ENCODE measurements around the gene MAU2.
"Not testable (repeated sequence)": the region's sequence is repeated elsewhere in the genome, so short reads cannot be mapped to it uniquely, and the experiment has no call there.

MAU2 gene

DNA sequence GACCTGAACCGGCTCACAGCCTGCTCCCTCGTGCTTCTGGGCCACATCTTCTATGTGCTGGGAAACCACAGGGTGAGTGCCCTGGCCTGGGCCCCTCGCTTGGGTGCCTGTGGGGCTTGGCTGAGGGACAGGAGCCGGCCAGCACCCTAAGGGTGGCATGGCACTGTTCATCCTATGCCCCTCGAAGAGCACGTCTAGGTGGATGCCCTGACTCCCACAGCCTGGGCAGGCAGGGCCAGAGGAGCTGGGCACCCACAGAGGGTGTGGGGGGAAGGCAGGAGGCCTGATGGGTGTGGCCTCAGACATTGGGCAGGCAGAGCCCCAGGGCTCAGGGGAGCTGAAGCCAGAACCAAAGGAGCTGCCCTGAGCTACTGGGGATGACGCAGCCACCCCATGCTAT is 28.7 kb downstream of the MAU2 start:
- no peak for DNase-seq

DNA sequence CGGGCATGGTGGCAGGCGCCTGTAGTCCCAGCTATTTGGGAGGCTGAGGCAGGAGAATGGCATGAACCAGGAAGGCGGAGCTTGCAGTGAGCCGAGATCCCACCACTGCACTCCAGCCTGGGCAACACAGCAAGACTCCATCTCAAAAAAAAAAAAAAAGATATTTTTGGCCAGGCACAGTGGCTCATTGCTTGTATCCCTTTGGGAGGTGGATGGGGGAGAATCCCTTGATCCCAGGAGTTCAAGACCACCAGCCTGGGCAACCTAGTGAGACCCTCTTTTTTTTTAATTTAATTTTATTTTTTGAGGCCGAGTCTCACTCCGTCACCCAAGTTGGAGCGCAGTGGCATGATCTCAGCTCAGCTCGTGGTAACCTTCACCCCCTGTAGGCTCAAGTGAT is 30.1 kb downstream of the MAU2 start:
- DNase-seq = not testable (repeated sequence)

DNA sequence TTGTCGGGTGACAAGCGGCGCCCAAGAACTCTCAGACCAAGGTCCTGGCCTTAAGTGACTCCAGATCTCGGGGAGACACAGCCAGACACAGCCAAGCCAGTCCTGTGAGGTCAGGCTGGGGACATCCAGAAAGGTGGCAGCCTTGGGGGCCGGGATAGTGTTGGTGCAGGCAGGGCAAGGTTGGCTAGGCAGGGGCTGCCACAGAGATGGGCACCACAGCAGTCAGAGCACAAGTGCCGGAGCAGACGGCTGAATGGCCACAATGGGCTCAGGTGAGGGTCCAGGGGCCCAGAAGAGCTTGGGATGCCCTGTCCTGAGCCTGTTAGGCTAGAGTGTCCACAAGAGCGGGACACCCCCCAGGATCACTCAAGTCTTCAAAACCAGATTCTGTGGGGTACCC is 32.2 kb downstream of the MAU2 start:
- DNase-seq = no peak

DNA sequence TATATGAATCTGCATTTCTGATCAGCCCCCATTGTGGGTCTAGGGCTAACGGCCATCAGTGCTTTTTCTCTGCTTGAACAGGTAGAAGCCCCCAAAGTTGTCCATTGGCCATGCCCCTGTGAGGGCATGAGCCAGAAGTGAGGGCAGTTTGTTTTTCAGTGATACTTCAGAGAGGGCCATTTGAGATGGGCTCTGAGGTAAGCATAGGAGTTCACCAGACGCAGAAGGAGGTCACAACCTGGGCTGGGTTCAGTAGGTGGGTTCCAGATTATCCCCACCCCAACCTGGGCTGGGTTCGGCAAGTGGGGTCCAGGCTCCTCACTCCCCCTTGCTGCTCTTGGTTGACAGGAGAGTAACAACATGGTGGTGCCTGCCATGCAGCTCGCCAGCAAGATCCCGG is 33.4 kb downstream of the MAU2 start:
- no peak for DNase-seq

DNA sequence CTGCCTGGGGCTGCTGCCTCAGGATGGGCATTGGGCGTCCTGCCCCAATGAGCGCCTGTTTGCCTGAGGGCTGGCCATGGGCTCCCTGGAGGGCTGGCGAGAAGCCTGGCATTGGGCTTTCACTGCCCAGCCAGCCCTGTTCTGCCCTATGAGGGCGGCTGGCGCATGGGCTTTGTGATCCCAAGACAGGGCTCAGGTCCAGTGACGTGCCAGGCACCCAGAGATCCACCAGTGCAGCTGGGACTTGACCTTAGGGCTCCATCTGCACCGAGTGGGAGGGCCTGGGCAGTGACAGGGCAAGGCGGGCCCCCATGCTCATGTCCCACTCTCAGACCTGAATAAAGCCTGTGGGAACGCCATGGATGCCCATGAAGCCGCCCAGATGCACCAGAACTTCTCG is 34.3 kb downstream of the MAU2 start:
- DNase-seq = no peak

DNA sequence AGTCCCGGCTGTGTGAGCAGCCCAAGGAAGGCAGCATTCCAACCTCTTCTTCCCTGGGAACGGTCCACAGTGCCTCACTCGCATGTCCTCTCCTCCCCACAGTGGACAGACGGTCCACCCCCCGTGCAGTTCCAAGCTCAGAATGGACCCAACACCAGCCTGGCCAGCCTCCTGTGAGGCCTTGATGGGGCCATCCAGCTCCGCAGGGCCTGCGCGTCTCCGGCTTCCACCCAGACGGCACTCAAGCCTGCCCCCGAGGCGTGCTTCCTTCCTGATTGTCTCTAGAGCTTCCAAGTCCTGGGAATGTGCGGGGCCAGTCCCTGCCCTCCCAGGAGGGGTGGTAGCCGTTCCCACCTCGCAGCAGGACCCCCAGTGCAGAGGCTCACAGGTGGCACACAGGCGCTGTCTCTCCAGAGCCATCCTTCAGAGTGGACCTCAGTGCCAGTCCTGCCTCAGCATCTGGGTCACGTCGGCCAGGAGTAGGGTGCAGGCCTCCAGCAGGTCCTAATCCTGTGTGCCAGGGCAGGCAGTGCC is 35.0 kb downstream of the MAU2 start:
- no peak for DNase-seq

DNA sequence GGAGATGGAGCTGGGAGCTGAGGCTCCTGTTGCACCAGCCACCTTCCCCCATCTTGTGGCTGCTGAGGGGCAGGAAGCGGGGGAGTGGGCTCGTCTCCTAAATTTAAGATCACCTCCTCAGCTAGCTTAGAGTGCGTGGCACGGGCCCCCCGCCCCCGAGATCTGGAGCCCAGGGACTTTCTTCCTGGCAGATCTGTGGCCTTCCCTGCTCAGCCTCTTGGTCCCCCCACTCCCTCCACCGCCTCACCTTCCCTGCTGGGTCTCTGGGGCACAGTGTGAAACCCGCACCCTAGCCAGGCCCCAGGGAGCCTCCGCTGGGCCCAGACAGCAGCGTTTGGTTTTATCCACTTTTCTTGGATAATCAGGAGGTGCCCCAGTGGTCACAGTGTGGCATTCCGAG is 35.9 kb downstream of the MAU2 start:
- DNase-seq = no peak

DNA sequence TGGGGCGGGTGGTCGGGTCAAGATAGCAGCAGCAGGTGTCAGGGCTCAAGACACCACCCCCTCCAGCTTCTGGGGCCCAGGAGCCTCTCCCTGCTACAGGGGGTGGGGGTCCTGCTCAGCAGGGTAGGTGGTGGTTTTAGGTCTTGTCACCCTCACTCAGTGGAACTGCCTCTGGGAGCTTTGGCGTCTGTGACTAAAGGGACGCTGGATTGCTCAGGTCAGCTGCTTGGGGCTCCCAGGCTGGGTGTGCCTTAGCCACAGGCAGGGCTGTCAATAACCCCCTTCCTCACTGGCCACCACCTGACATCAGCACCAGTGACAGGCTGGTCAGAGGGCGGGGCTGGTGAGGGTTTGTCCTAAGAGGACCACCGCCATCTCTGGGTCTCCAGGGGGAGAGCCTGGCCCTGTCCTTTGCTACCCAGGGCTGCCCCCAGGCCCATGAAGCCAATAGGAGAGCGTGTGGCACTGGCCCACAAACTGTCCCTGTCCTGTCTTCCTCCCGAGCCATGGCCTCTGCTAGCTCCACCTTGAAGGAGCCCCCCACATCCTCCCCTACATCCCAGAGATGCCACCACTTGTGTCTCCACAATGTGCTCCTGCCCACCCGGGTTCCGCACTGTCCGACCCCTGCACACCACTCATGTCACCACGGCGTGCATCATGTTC is 36.4 kb downstream of the MAU2 start:
- no peak for DNase-seq

DNA sequence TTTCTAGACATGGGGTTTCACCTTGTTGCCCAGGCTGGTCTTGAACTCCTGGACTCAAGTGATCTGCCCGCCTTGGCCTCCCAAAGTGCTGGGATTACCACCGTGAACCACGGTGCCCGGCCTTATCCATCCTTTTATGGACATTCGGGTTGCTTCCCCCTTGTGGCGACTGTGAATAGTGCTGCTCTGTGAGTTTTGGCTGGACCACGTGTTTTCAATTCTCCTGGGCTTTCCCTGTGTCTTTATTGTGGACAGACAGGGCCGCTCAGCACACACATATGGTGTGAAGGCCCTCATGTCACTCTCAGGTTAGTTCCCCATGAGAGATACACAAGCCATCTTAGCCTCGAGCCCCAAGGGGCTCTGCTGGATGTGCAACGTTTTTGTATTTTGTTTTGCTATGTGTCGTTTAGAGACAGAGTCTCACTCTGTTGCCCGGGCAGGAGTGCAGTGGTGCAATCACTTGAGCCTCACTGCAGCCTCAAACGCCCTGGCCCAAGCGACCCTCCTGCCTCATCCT is 40.5 kb downstream of the MAU2 start:
- peak; percentile 85 for DNase-seq

DNA sequence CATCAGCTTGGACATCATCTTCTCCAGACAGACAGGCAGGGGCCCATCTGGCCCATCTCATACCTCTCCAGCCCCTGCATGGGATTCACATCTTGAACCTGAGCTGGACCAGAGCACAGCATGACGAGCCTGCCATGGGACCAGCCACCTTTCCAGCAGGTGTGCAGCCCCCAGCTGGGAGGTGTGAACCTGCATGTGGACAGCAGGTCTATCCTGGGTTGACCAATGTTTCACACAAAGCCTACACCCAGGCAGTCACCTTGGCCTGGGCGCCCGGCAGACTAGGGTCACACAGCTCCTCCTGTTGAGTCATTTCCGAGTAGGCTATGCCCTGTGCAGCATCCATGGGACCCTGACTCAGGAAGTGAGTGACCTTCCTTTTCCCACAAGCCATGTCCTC is 41.4 kb downstream of the MAU2 start:
- DNase-seq = no peak

DNA sequence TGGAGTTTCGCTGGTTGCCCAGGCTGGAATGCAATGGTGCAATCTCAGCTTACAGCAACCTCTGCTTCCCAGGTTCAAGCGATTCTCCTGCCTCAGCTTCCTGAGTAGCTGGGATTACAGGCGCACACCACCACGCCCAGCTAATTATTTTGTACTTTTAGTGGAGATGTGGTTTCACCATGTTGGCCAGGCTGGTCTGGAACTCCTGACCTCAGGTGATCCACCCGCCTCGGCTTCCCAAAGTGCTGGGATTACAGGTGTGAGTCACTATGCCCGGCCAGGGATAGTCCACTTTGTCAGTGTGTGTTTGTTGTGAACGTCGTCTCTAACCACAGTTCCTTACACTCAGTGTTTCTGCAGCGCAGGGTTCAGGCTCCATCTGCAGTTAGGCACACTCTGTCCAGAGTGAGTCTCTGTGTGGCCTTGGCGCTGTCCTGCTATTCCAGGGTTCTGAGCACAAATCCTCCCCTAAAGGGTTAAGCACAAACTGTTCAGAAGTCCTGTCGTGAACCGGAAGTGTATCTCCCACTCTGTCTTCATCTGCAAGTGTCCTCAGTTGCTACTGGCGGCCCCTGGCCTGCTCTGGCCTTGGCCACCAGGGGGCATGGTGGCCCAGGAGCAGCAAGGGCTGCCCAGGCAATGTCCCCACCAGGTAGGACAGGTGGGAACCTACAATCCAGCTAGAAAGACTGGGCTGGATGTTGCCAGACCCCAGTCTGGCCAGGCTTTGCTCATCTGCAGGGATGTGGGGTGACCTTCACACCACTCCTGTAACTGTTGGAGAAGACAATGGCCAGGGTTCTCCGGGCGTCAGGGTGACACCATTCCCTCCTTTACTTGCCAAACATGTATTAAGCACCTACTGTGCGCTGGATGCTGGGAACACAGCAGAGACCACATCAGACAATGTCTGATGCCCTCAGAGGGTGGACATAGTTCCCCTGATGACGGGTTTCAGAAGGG is 46.1 kb downstream of the MAU2 start:
- DNase-seq = peak; percentile 79

DNA sequence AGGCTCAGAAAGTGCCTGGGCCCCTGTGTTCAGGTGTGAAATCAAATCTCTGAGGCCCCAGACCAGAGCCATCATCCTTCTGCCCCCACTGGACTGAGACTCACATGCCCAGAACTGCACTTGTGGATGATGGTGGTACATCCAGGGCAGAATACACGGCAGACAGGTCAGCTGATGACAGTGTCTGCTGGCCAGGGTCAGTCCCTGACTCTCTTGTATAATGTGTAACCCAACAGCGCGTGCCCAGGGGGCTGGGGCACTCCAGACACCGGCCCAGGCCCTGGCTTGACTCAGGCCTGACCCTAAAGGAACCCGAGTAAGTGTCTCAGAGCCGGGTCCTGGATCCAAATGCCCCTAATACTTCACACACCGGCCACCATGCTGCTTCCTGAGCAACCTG is 47.5 kb downstream of the MAU2 start:
- no peak for DNase-seq

DNA sequence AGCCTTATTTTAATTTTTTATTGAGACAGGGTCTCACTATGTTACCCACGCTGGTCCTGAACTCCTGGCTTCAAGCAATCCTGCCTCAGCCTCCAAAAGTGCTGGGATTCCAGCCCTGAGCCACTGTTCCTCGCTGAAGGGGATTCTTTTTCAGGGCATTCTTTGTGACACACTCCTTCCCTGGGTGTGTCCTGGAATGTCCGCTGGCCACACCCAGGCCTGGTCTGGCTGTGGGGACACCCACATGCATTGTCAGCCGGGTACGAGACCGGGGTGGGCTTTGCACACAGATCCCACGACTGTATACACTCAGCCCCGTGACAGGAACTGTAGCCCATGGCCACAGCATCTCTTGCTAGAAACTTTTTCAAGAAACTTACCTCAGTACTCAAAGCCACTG is 50.4 kb downstream of the MAU2 start:
- no peak for DNase-seq

DNA sequence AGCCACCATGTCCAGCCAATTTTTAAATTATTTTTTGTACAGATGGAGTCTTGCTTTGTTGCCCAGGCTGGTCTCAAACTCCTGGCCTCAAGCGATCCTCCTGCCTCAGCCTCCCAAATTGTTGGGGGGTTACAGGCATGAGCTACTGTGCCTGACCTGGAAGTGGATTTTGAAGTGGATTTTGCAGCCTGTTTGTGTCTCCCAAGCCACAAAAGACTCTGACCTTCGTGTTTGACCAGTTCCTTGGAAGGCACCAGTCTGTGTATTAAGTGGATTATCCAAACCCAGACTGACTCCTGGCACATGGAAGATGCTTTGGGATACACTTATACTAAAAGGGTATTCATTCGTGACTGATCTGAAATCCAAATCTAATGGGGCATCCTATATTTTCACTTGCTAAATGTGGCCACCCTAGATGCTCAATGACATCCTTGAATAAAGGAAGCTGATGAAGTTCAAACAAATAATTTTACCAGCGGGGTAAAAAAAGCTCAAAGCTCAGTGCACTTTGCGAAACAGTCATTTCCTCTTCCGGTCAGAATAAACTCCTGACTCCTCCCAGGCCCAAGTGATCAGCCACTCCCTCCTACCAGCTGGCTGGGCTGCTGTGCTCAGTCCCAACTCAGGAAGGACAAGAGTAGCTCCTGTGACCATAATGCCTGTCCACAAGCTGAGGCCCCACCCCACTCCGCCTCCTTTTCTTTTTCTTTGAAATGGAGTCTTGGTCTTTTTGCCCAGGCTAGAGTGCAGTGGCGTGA is 52.2 kb downstream of the MAU2 start:
- DNase-seq = peak; percentile 50

DNA sequence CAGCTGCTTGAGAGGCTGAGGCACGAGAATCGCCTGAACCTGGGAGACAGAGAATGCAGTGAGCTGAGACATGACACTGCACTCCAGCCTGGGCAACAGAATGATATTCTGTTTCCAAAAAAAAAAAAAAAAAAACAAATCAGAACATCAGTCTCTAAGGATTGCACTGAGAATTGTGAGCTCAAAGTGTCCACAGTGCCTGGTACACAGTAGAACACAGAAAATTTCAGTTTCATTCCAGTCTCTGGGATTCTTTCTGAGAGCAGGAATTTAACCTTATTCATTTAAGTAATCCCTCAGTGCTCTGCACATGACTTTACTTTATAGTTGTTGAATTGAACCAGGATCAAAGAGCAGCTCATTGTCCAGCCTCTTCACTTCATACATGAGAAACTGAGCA is 58.9 kb downstream of the MAU2 start:
- DNase-seq = no peak

DNA sequence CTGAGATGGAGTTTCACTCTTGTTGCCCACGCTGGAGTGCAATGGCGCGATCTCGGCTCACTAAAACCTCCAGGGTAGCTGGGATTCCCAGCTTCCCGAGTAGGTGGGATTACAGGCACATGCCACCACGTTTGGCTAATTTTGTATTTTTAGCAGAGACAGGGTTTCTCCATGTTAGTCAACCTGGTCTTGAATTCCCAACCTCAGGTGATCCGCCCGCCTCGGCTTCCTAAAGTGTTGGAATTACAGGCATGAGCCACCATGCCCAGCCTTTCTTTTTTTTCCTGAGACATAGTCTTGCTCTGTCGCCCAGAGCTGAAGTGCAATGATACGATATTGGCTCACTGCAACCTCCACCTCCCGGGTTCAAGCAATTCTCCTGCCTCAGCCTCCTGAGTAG is 59.7 kb downstream of the MAU2 start:
- not testable (repeated sequence) for DNase-seq

DNA sequence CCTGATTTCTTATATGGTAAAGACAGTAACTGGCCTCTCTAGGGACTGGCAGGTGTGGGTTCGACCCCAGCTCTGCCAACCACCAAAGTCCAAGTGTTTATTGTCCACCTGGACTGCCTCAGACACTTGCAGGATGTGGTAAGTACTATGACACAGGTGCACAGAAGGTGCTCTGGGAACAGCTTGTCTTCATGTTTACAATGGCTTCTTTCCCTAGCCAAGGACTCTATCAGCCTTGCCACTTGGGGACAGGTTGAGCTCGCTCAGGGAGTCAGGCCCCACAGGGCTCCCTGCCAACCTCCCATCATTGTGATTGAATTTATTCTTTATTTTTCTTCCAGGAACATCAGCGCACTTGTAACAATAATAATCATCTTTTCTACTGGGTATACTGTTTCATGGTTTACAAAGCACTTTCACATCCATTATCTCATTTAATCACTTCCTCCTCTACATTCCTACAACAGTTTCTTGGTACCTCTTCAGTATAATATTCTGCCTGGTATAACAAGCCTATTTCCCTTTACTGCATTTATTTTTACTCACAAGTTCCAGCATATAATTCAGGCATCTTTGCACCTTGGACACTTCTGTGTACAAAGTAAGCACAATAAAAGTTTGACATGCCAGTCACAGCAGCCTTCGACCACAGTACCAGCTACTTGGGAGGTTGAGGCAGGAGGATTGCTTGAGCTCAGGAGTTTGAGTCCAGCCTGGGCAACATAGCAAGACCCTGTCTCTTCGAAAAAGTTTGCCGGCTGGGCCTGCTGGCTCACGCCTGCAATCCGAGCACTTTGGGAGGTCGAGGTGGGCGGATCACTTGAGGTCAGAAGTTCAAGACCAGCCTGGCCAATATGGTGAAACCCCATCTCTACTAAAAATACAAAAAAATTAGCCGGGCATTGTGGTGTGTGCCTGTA is 60.6 kb downstream of the MAU2 start:
- DNase-seq = no peak

DNA sequence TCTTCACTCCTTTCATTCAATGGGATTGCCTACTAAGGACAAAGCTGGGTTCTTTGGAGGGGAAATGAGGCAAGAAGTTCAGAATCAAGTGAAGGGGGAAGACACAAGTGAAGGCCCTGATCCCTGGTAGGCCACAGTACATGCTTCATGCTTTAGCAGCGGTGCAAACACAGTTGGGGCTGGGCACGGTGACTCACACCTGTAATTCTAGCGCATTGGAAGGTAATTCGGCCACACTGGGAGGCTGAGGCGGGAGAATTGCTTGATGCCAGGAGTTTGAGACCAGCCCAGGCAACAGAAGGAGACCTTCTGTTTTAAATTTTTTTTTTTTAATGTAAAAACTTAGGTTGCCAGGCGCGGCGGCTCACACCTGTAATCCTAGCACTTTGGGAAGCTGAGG is 61.5 kb downstream of the MAU2 start:
- DNase-seq = no peak

DNA sequence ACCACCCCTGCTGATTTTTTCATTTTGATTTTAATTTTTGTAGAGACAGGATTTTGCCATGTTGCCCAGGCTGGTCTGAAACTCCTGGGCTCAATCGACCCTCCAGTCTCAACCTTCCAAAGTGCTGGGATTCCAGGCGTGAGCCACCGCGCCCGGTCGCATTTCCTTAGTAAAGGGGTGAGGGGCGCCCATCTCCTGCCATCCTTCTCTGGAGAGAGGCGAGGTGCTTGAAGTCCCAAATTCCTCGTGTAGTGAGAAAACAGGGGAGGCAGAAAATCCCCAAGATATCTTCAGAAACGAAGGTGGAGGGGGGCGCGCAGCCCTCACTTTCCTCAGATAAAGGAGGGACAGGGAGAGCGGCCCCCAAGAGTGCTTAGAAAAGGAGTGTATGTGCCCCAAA is 63.9 kb downstream of the MAU2 start:
- no peak for DNase-seq

DNA sequence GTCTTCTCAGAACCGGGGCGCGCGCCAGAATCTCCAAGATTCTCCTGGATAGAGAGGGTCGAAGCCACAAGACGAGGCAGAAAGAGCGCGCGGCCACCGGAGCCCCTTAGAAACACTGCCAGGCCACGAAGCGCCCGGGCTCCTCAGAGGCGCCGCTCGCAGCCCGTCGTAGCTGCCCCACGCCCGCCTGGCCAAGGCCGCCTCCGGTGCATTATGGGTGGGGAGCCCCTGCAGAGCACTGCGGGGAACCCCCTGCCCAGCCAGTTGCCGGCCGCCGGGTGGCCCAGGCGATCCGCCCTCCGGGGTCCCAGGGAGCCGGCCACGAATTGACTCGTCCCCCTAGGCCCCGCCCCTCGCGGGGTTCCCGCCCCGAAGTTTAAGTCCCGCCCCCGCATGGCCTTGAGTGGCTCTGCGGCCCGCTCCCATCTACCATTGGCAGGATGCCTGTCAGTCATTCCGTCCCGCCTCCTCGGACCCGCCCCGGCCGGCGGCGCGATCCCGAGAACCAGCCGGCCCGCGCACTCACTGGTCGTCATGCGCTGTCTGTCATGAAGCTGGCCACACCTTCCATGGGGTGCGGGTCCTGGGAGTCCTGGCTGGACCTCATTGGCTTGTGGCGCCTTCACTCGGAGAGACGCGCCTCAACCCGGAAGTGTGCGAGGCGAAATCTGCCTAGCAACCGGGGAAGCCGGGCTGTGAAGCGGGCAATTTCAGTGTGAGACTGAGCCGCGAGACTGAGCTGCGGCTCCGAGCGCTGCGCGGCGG is 64.7 kb downstream of the MAU2 start:
- peak; percentile 100 for DNase-seq

Data from stimulated activated CD8-positive, alpha-beta memory T cell treated with anti-CD3 and anti-CD28 coated beads, Interleukin-4, amount 100 ng/mL, for 48 hours (primary cell).